Mucosa of rectum (tissue), 2 donors: ENCODE measurements around the gene SOWAHA.
A peak's percentile ranks its signal among the peaks of the same experiment; 100 is the strongest.

Experiments
- H3K27ac ChIP-seq, 2 donors: one replicate each; pipeline ENCODE4 v1.7.0; 2013; ENCODE audit warnings: inconsistent platforms in 2 of 2, low read depth in 2 of 2, low read length in 2 of 2
- H3K27me3 ChIP-seq, 2 donors: one replicate each; pipeline ENCODE4 v1.7.0; 2013; ENCODE audit warnings: low read length in 2 of 2; ENCODE audit not compliant: control insufficient read depth in 2 of 2, insufficient read depth in 2 of 2
- H3K36me3 ChIP-seq, 2 donors: one replicate each; pipeline ENCODE4 v1.7.0; 2013; ENCODE audit warnings: low read length in 2 of 2; ENCODE audit not compliant: control insufficient read depth in 2 of 2, insufficient read depth in 2 of 2
- H3K4me1 ChIP-seq, 2 donors: one replicate each; pipeline ENCODE4 v1.7.0; 2013; ENCODE audit warnings: low read length in 2 of 2, mild to moderate bottlenecking in 1 of 2; ENCODE audit not compliant: control insufficient read depth in 2 of 2, insufficient read depth in 2 of 2
- H3K4me3 ChIP-seq, 2 donors: one replicate each; pipeline ENCODE4 v1.7.0; 2013; ENCODE audit warnings: low read length in 2 of 2
- H3K9ac ChIP-seq, 2 donors: one replicate each; pipeline ENCODE4 v1.7.0; 2013; ENCODE audit warnings: low read length in 2 of 2, low read depth in 1 of 2, mild to moderate bottlenecking in 1 of 2
- H3K9me3 ChIP-seq, 2 donors: one replicate each; pipeline ENCODE4 v1.7.0; 2013; ENCODE audit warnings: low read length in 2 of 2; ENCODE audit not compliant: control insufficient read depth in 2 of 2
- donor health status: healthy.
- donor health status: Normal muscosa, but diverticular disease.

The SOWAHA gene

GRCh38 chr5:132865668-132866341 is 52.7 kb downstream of the SOWAHA start:
- no peaks in the 10 kb centered on the region for H3K9me3 ChIP-seq
- peaks cover 15 to 17% of the 10 kb centered on the region in 2 donors for H3K4me1 ChIP-seq
- H3K27ac ChIP-seq = peak overlapping the region; percentile 91 to 94
- H3K4me3 ChIP-seq = peak overlapping the region; percentile 91 to 93
- H3K27me3 ChIP-seq = no peaks in the 10 kb centered on the region
- H3K9ac ChIP-seq = peak overlapping the region; percentile 97 to 98
- peaks cover 17 to 21% of the 10 kb centered on the region in 2 donors for H3K36me3 ChIP-seq
